Activated B cell treated with CpG ODN at 0.5 μM for 24 hours (primary cell): ENCODE data around the gene CC2D1A. TPM values are rescaled to one million over a fixed set of nuclear protein-coding genes. Genes with fewer than 3 reads are reported as not detected.

ENCODE experiments used
- ATAC-seq: fragments of 200-7000 bp; cut with Tn5 transposase; one replicate; pipeline ENCODE4 v1.10.0; 2021; ENCODE audit warnings: low read depth, mild to moderate bottlenecking, moderate library complexity
- CTCF ChIA-PET: fragments of 350-600 bp; sonication (Branson Sonifier 250); formaldehyde crosslinking; loops from one replicate; lab custom pipeline; 2021; ENCODE audit warnings: antibody characterized with exemption; lab: Charles Lee
- POLR2A ChIA-PET: fragments of 350-600 bp; sonication (Branson Sonifier 250); formaldehyde crosslinking; loops from one replicate; lab custom pipeline; 2021; ENCODE audit warnings: antibody characterized with exemption; lab: Charles Lee
- DNase-seq: peaks from one replicate; pipeline ENCODE4 v3.0.0; 2022
- H3K27ac Mint-ChIP-seq: one replicate; pipeline ENCODE4 v1.8.0; 2020; ENCODE audit warnings: mixed read lengths
- H3K27me3 Mint-ChIP-seq: one replicate; pipeline ENCODE4 v1.8.0; 2021; ENCODE audit warnings: mixed read lengths
- H3K36me3 Mint-ChIP-seq: one replicate; pipeline ENCODE4 v1.8.0; 2021; ENCODE audit warnings: low read depth, mixed read lengths
- H3K4me1 Mint-ChIP-seq: one replicate; pipeline ENCODE4 v1.8.0; 2021; ENCODE audit warnings: mixed read lengths
- H3K4me3 Mint-ChIP-seq: one replicate; pipeline ENCODE4 v1.8.0; 2020; ENCODE audit warnings: mild to moderate bottlenecking, mixed read lengths
- H3K9me3 Mint-ChIP-seq: one replicate; pipeline ENCODE4 v1.8.0; 2020; ENCODE audit warnings: mixed read lengths
- CTCF ChIP-seq: fragments of 200-600 bp; IDR thresholded peaks from one replicate; pipeline ENCODE4 v1.8.0; 2022; ENCODE audit warnings: antibody characterized with exemption, mild to moderate bottlenecking
- intact Hi-C: fragments of 100-400 bp; cut with micrococcal nuclease; formaldehyde crosslinking; loops from one replicate; pipeline ENCODE4 v1.15.1; 2024
- total RNA-seq: library from RNA; stranded (reverse); gene quantifications from 2 replicates; pipeline ENCODE4 v1.2.3, GENCODE V29; 2022

CC2D1A gene
- total RNA-seq, 1 donor from 2014 or later: 35.6 TPM

GRCh38 chr19:13952154-13952930, 46.3 kb downstream of the CC2D1A start, which contains the start of gene DCAF15:
DCAF15 (plus strand) TSS chr19:13952509; CDS start chr19:13952513, 4 bp downstream.
- POLR2A ChIA-PET: interaction anchor here (0.6 to 2.9 kb wide), 18 partner anchors 11 to 466 kb away, joined by 3 to 30 read pairs (median 4); partner anchors contain the start of genes IL27RA, MISP3, RFX1 and ZSWIM4
- Mint-ChIP-seq H3K27ac (peak within 1 kb of the TSS; percentile 90), H3K4me3 (peak within 1 kb of the TSS; percentile 94), H3K4me1 (peaks cover 18% of the 10 kb centered on the region), H3K9me3 (no peaks in the 10 kb centered on the region), H3K36me3 (peaks cover 25% of the 10 kb centered on the region), H3K27me3 (no peaks in the 10 kb centered on the region)
- TF ChIP-seq CTCF: no peak
- CTCF ChIA-PET: interaction anchor here (1.2 to 1.9 kb wide), 4 partner anchors 49 to 185 kb away, joined by 3 to 5 read pairs (median 4); partner anchors contain the start of genes ASF1B and IL27RA
- intact Hi-C loops: loop anchor here (1.0 to 2.0 kb wide), 9 partner anchors 34 to 185 kb away; partner anchors contain the start of genes BRME1, CC2D1A, PRKACA and RFX1
- DNase-seq (peak; percentile 89), ATAC-seq (peak; percentile 96)

GRCh38 chr19:13952931-13953531, 47.0 kb downstream of the CC2D1A start:
- ChIA-PET CTCF (interaction anchor here (1.3 to 1.9 kb wide), 3 partner anchors 50 to 184 kb away, joined by 3 to 5 read pairs (median 4); partner anchors contain the start of gene ASF1B), POLR2A (interaction anchor here (0.6 to 2.9 kb wide), 19 partner anchors 11 to 465 kb away, joined by 3 to 30 read pairs (median 4); partner anchors contain the start of genes IL27RA, MISP3, RFX1 and ZSWIM4)
- Mint-ChIP-seq H3K27me3 (no peaks in the 10 kb centered on the region), H3K4me1 (peaks cover 18% of the 10 kb centered on the region), H3K4me3 (peak overlapping the region; percentile 94), H3K27ac (peak overlapping the region; percentile 80), H3K36me3 (peaks cover 32% of the 10 kb centered on the region), H3K9me3 (no peaks in the 10 kb centered on the region)
- no peak for DNase-seq
- TF ChIP-seq CTCF: no peak
- intact Hi-C loops: loop anchor here (1.0 to 2.0 kb wide), 9 partner anchors 33 to 184 kb away; partner anchors contain the start of genes BRME1, CC2D1A, PRKACA and RFX1
- ATAC-seq: no peak

- ChIA-PET CTCF (no interaction called here), POLR2A (interaction anchor here (0.9 to 2.9 kb wide), 2 partner anchors 24 to 32 kb away, joined by 3 to 30 read pairs; no protein-coding TSS in a partner anchor)
- H3K27me3 Mint-ChIP-seq: no peaks in the 10 kb centered on the region
- intact Hi-C loops: no loop called here
- no peak overlapping the region for H3K27ac Mint-ChIP-seq
- peaks cover 18% of the 10 kb centered on the region for H3K4me1 Mint-ChIP-seq
- peaks cover 43% of the 10 kb centered on the region for H3K36me3 Mint-ChIP-seq
- peak overlapping the region; percentile 94 for H3K4me3 Mint-ChIP-seq
- DNase-seq (no peak), ATAC-seq (no peak)
- no peak for TF ChIP-seq CTCF
- H3K9me3 Mint-ChIP-seq: no peaks in the 10 kb centered on the region
Observed at GRCh38 chr19:13954185-13954584, 48.2 kb downstream of the CC2D1A start.

GRCh38 chr19:13955662-13956364, 49.8 kb downstream of the CC2D1A start:
- intact Hi-C loops: no loop called here
- CTCF ChIA-PET: no interaction called here
- POLR2A ChIA-PET: interaction anchor here (0.7 to 1.6 kb wide), 2 partner anchors 30 to 63 kb away, joined by 3 read pairs; no protein-coding TSS in a partner anchor

More at GRCh38 chr19:13955662-13956364, 49.8 kb downstream of the CC2D1A start:
- Mint-ChIP-seq H3K27me3 (no peaks in the 10 kb centered on the region), H3K27ac (no peak overlapping the region), H3K36me3 (peaks cover 54% of the 10 kb centered on the region), H3K9me3 (no peaks in the 10 kb centered on the region), H3K4me3 (no peak overlapping the region), H3K4me1 (peaks cover 18% of the 10 kb centered on the region)
- DNase-seq (no peak), ATAC-seq (no peak)
- TF ChIP-seq CTCF: no peak
